ENCODE data around the gene MKRN2OS.

DNA sequence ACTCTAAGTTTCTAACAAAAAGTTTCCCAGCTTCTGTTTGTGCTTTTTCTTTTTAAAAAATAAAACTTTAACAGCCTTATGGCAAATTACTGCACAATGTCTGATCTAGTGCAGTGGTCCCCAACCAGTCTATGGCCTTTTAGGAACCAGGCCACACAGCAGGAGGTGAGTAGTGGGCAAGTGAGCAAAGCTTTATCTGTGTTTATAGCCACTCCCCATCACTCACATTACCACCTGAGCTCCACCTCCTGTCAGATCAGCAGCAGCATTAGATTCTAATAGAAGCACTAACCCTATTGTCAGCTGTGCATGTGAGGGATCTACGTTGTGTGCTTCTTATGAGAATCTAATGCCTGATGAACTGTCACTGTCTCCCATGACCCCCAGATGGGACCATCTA lies 17.2 kb upstream of the MKRN2OS start:
- TF ChIP-seq, protein P1, sequence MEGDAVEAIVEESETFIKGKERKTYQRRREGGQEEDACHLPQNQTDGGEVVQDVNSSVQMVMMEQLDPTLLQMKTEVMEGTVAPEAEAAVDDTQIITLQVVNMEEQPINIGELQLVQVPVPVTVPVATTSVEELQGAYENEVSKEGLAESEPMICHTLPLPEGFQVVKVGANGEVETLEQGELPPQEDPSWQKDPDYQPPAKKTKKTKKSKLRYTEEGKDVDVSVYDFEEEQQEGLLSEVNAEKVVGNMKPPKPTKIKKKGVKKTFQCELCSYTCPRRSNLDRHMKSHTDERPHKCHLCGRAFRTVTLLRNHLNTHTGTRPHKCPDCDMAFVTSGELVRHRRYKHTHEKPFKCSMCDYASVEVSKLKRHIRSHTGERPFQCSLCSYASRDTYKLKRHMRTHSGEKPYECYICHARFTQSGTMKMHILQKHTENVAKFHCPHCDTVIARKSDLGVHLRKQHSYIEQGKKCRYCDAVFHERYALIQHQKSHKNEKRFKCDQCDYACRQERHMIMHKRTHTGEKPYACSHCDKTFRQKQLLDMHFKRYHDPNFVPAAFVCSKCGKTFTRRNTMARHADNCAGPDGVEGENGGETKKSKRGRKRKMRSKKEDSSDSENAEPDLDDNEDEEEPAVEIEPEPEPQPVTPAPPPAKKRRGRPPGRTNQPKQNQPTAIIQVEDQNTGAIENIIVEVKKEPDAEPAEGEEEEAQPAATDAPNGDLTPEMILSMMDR (IDR thresholded peaks at IDR 0.05; ENCODE audit: low read depth, low read length), result no peak
- TF ChIP-seq EZH2phosphoT487 (IDR thresholded peaks at IDR 0.05; ENCODE audit: low read depth), result no peak

Data from OCI-LY3 (cell line).